ENCODE results near the gene NT5C3B. TPM values are rescaled to one million over a fixed set of nuclear protein-coding genes. Genes with fewer than 3 reads are reported as not detected.

The NT5C3B gene
- total RNA-seq, 2 donors from 2014 or later: 62.1 to 69.7 TPM

DNA sequence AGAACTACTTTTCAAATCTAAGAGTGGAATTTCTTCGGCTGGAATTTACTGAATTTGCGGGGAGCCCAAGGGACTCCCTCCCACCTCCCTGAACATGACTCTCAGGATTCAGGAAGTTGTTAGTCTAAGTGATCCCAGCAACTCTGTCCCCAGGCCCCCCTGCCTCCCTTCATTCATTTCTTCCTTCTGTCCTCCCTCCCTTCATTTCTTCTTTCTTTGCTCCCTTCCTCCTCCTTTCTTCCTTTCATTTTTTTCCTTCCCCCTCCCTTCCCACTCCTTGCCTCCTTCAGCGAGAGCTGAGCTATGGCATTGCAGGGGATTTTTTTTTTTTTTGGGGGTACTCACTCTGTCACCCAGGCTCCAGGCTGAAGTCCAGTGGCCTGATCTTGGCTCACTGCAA lies 38.7 kb downstream of the NT5C3B start:
- Histone ChIP-seq H3K27me3 (replicated peaks; ENCODE audit: insufficient read depth) (no peaks in the 10 kb centered on the region), H3K27ac (no peak overlapping the region), H3K4me1 (ENCODE audit: control insufficient read depth in 1 of 2, low read depth in 2 of 2) (peaks cover 15 to 25% of the 10 kb centered on the region in 2 donors), H3K36me3 (no peaks in the 10 kb centered on the region), H3K4me3 (no peak overlapping the region), H3K9me3 (no peaks in the 10 kb centered on the region)
- ATAC-seq (ENCODE audit: insufficient number of reproducible peaks, low FRiP score, low read depth) (no peak), DNase-seq (ENCODE audit: low spot score) (no peak)
- TF ChIP-seq, protein P1, sequence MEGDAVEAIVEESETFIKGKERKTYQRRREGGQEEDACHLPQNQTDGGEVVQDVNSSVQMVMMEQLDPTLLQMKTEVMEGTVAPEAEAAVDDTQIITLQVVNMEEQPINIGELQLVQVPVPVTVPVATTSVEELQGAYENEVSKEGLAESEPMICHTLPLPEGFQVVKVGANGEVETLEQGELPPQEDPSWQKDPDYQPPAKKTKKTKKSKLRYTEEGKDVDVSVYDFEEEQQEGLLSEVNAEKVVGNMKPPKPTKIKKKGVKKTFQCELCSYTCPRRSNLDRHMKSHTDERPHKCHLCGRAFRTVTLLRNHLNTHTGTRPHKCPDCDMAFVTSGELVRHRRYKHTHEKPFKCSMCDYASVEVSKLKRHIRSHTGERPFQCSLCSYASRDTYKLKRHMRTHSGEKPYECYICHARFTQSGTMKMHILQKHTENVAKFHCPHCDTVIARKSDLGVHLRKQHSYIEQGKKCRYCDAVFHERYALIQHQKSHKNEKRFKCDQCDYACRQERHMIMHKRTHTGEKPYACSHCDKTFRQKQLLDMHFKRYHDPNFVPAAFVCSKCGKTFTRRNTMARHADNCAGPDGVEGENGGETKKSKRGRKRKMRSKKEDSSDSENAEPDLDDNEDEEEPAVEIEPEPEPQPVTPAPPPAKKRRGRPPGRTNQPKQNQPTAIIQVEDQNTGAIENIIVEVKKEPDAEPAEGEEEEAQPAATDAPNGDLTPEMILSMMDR (IDR thresholded peaks at IDR 0.05): no peak

DNA sequence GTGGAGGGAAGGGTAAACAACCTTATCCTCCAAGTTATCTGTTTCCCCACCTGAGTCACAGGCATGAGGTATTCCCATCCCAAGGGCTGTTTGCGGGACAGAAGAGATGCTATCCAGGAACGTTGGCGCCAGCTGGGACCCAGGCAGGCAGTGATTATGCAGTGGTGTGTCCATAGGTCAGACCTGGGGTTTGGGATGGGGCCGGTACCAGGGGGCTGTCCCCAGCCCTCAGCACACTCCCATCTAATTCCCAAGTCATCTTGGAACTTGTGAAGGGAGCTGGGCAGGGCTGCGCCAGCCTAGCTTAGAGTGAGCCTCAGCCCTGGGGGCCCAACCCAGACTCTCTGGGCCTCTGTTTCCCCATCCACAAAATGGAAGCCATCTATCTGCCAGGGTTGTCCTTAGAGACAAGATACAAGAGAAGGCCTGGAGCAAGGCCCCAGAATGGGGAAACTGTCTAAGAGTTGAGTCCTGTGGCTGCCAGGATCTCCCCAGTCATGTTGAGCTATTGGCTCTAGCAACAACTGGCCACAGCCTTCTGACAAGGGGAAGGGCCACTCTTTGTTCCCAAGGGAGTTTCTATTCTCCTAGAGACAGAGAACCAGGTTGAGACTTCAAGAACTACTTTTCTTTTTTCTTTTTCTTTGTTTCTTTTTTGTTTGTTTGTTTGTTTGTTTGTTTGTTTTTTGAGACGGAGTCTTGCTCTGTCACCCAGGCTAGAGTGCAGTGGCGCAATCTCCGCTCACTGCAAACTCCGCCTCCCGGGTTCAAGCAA lies 39.7 kb downstream of the NT5C3B start:
- DNase-seq (ENCODE audit: low spot score) (no peak), ATAC-seq (ENCODE audit: insufficient number of reproducible peaks, low FRiP score, low read depth) (no peak)
- H3K9me3 ChIP-seq: no peaks in the 10 kb centered on the region
- H3K4me3 ChIP-seq: no peak overlapping the region
- H3K36me3 ChIP-seq: no peaks in the 10 kb centered on the region
- H3K27me3 ChIP-seq (replicated peaks; ENCODE audit: insufficient read depth): no peaks in the 10 kb centered on the region
- H3K4me1 ChIP-seq (ENCODE audit: control insufficient read depth in 1 of 2, low read depth in 2 of 2): peaks cover 13 to 25% of the 10 kb centered on the region in 2 donors
- TF ChIP-seq, protein P1 (IDR thresholded peaks at IDR 0.05): no peak
- no peak overlapping the region for H3K27ac ChIP-seq

DNA sequence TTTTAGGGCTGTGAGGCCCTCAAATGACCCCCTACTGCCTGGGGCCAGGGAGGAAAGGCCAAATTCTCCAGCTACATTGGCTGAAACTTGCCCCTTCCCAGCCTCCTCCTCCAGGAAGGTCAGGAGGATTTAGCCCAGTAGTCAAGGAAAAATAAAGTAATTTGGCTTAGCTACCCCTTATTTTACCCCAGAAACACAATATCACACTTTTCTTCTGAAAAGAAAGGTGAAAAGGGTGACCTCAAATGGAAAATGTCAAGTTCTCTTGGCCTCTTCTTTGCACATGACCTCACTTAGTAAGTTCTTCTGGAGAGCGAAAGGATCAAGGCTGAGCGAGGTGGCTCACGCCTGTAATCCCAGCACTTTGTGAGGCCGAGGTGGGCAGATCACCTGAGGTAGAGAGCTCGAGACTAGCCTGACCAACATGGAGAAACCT lies 41.5 kb downstream of the NT5C3B start:
- H3K27ac ChIP-seq: no peak overlapping the region

DNA sequence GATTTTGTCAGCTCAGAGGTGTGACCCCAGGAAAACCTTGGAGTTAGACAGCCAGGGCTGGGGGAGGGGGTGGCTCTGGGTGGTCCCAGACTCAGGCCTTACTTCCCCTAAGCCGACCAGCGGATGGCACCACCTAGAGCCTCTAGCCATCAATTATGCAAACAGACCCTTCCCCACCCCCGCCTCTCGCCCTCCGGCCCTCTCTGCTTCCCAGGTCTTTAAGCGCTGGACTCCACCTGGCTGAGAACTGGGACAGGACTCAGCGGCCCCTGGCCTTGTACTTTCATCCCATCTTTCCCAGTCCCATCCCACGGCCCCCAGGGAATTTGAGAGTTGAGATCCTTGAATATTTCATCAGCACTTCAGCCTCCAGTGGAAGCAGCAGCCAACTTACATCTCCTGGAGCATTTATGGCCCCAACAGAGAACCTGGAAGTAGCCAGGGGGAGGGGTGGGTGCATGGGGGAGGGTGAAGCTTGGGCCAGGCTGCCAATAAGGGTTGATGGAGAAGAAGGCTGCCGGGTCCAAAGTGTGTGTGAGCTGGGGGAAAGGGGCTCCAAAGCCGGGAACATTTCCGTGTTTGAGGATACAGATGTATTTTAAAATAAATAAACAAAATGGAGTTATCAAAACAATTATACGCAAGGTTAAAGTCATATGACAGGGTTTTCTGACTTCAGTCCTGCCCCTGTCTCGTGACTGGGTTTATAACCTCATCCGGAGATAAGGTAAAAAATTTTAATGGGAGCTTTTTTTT lies 42.1 kb downstream of the NT5C3B start:
- H3K4me3 ChIP-seq: no peak overlapping the region
- no peaks in the 10 kb centered on the region for H3K27me3 ChIP-seq (replicated peaks; ENCODE audit: insufficient read depth)
- DNase-seq (ENCODE audit: low spot score): no peak
- no peaks in the 10 kb centered on the region for H3K36me3 ChIP-seq
- no peaks in the 10 kb centered on the region for H3K9me3 ChIP-seq
- no peak overlapping the region for H3K27ac ChIP-seq
- TF ChIP-seq, protein P1 (IDR thresholded peaks at IDR 0.05): no peak
- no peak for ATAC-seq (ENCODE audit: insufficient number of reproducible peaks, low FRiP score, low read depth)
- H3K4me1 ChIP-seq (ENCODE audit: control insufficient read depth in 1 of 2, low read depth in 2 of 2): peaks cover 11 to 15% of the 10 kb centered on the region in 2 donors

More for the DNA sequence above, 41.5 kb downstream of the NT5C3B start:
- DNase-seq (ENCODE audit: low spot score) (no peak), ATAC-seq (ENCODE audit: insufficient number of reproducible peaks, low FRiP score, low read depth) (no peak)
- no peaks in the 10 kb centered on the region for H3K9me3 ChIP-seq
- H3K36me3 ChIP-seq: no peaks in the 10 kb centered on the region
- no peak overlapping the region for H3K4me3 ChIP-seq
- TF ChIP-seq, protein P1 (IDR thresholded peaks at IDR 0.05): no peak
- H3K27me3 ChIP-seq (replicated peaks; ENCODE audit: insufficient read depth): no peaks in the 10 kb centered on the region
- peaks cover 11 to 15% of the 10 kb centered on the region in 2 donors for H3K4me1 ChIP-seq (ENCODE audit: control insufficient read depth in 1 of 2, low read depth in 2 of 2)
